Ishikawa (cell line): Measurements from ENCODE around the gene MRM3.
A peak's percentile ranks its signal among the peaks of the same experiment; 100 is the strongest.

Source experiments
- CEBPB ChIP-seq: IDR thresholded peaks from 2 replicates; pipeline ENCODE4 v1.6.1; 2012
- CREB1 ChIP-seq: IDR thresholded peaks from 2 replicates; pipeline ENCODE4 v1.6.1; 2012; ENCODE audit warnings: low read depth
- EGR1 ChIP-seq: IDR thresholded peaks from 2 replicates; pipeline ENCODE4 v1.6.1; 2012
- EP300 ChIP-seq: IDR thresholded peaks from 2 replicates; pipeline ENCODE4 v1.6.1; 2012; ENCODE audit warnings: borderline replicate concordance
- FOXM1 ChIP-seq: IDR thresholded peaks from 2 replicates; pipeline ENCODE4 v1.6.1; 2012; ENCODE audit warnings: low read depth, borderline replicate concordance
- MAX ChIP-seq: IDR thresholded peaks from 2 replicates; pipeline ENCODE4 v1.6.1; 2012
- NFIC ChIP-seq: IDR thresholded peaks from 2 replicates; pipeline ENCODE4 v1.6.1; 2012
- RAD21 ChIP-seq: IDR thresholded peaks from 2 replicates; pipeline ENCODE4 v1.6.1; 2012; ENCODE audit warnings: low read depth
- REST ChIP-seq: IDR thresholded peaks from 2 replicates; pipeline ENCODE4 v1.6.1; 2012; ENCODE audit warnings: low read depth, mild to moderate bottlenecking
- TAF1 ChIP-seq: IDR thresholded peaks from 2 replicates; pipeline ENCODE4 v1.6.1; 2012; ENCODE audit warnings: low read depth, mild to moderate bottlenecking
- TCF12 ChIP-seq: IDR thresholded peaks from 2 replicates; pipeline ENCODE4 v1.6.1; 2012; ENCODE audit warnings: low read depth
- TEAD4 ChIP-seq: IDR thresholded peaks from 2 replicates; pipeline ENCODE4 v1.6.1; 2012
- USF1 ChIP-seq: IDR thresholded peaks from 2 replicates; pipeline ENCODE4 v1.6.1; 2012
- YY1 ChIP-seq: IDR thresholded peaks from 2 replicates; pipeline ENCODE4 v1.6.1; 2012; ENCODE audit warnings: low read depth
- ZBTB7A ChIP-seq: IDR thresholded peaks from 2 replicates; pipeline ENCODE4 v1.6.1; 2012; ENCODE audit warnings: low read depth

Gene MRM3

GRCh38 chr17:751269-752001 is 30.7 kb upstream of the MRM3 start:
- TF ChIP-seq MAX, result peak; percentile 88
- TF ChIP-seq EGR1, result no peak
- TF ChIP-seq USF1, result 0 out of 2 replicates have a peak, but pooled peaks have one; percentile 5
- TF ChIP-seq YY1, result no peak
- no peak for TF ChIP-seq CEBPB
- TF ChIP-seq EP300, result no peak
- TF ChIP-seq CREB1, result no peak
- no peak; the same call in 1 of the 2 replicates for TF ChIP-seq ZBTB7A
- TF ChIP-seq FOXM1, result no peak
- TF ChIP-seq TCF12, result no peak
- TF ChIP-seq TAF1, result no peak

GRCh38 chr17:752002-752619 is 30.0 kb upstream of the MRM3 start, which contains the start of gene GEMIN4:
Gene GEMIN4 (minus strand): TSS chr17:752264. CDS start chr17:752142, 122 bp downstream.
- TF ChIP-seq RAD21 (peak; percentile 21; the same call in 1 of the 2 replicates), TCF12 (no peak; the same call in 1 of the 2 replicates), TEAD4 (no peak), YY1 (no peak), REST (no peak), EGR1 (peak; percentile 12; the same call in 1 of the 2 replicates), ZBTB7A (peak; percentile 89), CEBPB (no peak), MAX (peak; percentile 56; the same call in 1 of the 2 replicates), CREB1 (no peak), EP300 (no peak), TAF1 (peak; percentile 32; the same call in 1 of the 2 replicates), USF1 (no peak), NFIC (no peak), FOXM1 (no peak)

- TF ChIP-seq REST, result no peak
- TF ChIP-seq ZBTB7A, result no peak; the same call in none of the 2 replicates
- TF ChIP-seq YY1, result 0 out of 2 replicates have a peak, but pooled peaks have one; percentile 5
These were observed 29.4 kb upstream of the MRM3 start for GRCh38 chr17:752620-753219.

- TF ChIP-seq NFIC (no peak), EP300 (no peak), CREB1 (no peak), MAX (no peak), TEAD4 (no peak), REST (no peak), TCF12 (no peak), YY1 (no peak)
These were observed 28.7 kb upstream of the MRM3 start for GRCh38 chr17:753418-753817.
